Measurements from ENCODE around the gene IL36G. TPM values are rescaled to one million over a fixed set of nuclear protein-coding genes. Genes with fewer than 3 reads are reported as not detected.

IL36G gene
- total RNA-seq, 1 donor from 2014 or later, result not detected

DNA sequence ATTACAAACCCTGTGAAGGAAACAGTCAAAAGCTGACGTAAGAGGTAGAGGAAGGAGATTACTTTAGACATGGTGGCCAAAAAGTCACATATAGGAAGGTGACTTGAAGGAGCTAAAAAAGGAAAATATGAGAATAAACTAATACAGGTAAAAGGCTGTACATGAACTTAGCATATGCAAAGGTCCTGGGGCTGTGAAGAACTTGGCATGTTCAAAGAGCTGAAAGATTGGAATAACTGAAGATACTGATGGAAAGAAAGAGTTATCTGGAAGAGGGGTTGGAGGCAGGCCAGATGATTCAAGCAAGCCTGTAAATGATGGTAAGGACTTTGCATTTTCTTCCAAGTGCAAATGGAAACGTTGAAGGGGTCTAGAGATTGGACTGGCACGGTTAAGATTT lies 40.7 kb downstream of the IL36G start:
- DNase-seq (ENCODE audit: low spot score), result no peak

DNA sequence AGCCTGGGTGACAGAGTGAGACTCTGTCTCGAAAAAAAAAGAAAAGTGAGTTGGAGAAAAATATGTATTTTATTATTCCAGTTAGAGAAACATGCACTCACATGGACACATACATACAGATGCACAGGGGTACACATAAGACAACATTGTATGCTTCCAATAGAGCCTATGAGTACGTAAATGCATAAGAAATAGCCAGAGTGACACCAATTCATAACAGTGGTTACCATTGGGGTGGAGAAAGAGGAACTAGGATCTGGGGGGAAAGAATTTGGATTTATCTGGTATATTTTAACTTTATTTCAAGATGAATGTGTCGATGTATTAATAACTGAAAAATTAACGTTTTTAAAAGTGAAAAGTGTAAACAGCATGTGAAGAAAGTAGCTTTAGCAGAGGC lies 43.5 kb downstream of the IL36G start:
- no peak for DNase-seq (ENCODE audit: low spot score)

DNA sequence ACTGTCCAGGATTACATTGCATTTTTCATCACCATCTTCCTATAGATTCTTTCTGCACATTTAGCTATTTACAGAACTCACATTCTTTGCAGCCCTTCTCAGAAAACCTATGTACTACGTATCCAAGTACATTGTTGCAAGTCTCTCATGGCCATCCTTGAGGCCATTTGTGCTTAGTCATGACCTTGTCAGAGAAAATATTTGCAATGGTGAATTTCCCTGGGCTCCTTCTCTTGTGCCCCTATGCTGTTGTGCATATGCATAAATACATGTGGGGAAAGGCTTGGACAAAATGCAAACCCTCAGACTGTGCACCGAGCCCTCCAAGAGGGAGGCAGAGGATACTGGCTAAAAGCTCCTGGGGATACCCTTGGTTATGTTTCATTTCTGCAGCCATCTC lies 47.0 kb downstream of the IL36G start:
- DNase-seq (ENCODE audit: low spot score), result no peak

DNA sequence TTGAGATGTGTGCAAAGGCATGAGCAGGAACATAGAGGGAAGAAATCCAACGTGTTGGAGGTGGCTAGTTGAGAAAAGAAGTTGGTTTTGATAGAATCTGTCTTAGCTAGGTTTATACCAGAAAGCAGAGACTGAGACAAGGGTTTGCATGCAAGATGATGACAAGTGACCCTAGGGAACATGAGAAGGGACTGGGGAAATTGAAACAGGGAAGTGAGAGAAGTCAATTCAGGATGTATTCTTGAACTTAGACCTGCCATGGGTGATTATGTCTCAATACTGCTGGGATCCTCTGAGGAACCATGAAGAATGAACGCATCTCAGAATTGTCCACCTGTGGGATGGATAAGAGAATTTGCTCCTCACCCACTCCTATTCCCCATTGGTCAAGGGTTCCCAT lies 47.9 kb downstream of the IL36G start:
- DNase-seq (ENCODE audit: low spot score), result no peak

DNA sequence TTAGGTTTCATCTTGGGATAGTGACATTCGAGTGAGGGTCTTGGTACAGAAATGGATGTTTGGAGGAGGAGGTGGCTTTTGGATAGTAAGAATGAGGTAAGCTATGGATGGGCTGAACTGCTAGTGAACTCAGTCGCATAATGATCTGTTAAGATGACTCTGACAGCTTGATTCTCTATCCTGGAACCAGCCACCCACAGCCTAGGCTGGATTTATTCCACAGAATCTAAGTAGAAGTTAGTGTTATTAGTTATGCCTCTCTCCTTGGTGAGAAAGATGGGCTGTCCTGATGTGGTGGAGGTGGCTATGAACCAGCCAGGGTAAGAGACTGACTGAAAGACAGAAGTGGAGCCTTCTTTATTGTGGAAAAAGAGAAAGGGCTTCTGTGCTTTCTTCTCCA lies 49.9 kb downstream of the IL36G start:
- no peak for DNase-seq (ENCODE audit: low spot score)

DNA sequence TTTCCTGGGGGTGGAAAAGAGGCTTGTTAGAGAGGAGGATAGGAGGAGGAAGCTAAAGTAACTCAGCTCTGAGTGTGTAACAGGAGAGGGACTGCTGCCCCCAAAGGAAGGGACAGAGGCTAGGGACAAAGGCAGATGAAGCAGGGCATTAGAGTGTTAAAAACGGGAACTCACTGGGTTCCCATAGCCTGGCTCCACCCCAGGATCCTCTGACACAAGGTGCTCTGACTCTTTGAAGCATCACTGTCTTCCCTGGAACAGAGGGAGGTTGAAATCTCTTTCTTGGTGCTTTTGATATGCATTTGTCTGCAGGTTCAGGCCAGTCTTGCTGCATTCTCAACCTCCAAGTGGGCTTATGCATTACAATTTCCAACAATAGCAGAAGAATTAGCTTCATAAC lies 50.3 kb downstream of the IL36G start:
- no peak for DNase-seq (ENCODE audit: low spot score)

DNA sequence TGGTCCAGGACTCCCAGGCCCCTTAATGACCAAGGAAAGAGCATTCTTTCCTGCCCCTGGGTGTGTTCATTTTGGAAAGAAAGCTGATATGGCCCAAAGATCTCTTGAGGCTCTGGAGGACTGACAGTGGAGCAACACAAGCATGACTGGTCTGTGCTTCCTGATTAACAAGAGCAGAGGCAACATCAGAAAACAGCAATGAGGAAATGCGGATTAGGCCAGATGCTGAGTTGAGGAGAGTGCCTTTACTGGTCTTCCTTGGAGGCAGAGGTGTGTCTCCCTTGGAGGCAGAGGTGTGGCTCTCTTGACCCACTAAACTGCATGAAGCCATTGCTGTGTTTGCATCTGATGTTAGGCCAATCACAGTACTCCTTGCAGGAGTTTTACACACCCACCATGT lies 54.9 kb downstream of the IL36G start:
- no peak for DNase-seq (ENCODE audit: low spot score)

DNA sequence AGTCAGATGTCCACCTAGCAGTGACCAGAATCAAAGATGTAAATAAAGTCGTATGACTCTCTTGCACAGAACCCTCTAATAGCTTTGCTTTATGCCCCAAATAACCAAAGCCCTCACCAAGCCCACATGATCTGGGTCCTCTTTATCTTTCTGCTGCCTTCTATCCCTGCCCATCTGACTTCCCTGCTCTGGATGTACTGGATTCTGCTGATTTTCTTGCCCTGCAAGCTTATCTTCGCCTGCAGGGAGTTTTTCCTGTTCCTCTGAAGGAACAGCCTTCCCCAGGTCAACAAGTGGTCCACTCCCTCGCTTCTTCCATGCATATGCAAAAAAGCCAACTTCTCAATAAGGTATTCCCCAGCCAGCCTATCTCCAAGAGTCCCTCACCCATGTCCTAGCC lies 56.2 kb downstream of the IL36G start:
- DNase-seq (ENCODE audit: low spot score), result no peak

Other genes starting within 250 kb of the IL36G start
- gene CKAP2L, start 213.4 kb upstream of the IL36G start, total RNA-seq (ENCODE audit: insufficient read depth, low replicate concordance), result 4.1 TPM
- gene IL1A, start 193.5 kb upstream of the IL36G start, total RNA-seq (ENCODE audit: insufficient read depth, low replicate concordance), result 1.4 TPM
- gene IL1B, start 141.2 kb upstream of the IL36G start, total RNA-seq (ENCODE audit: insufficient read depth, low replicate concordance), result 3.1 TPM
- not detected for gene IL37, start 66.8 kb upstream of the IL36G start, total RNA-seq (ENCODE audit: insufficient read depth, low replicate concordance)
- not detected for gene IL36A, start 27.5 kb downstream of the IL36G start, total RNA-seq (ENCODE audit: insufficient read depth, low replicate concordance)
- gene IL36B, start 74.9 kb downstream of the IL36G start, total RNA-seq (ENCODE audit: insufficient read depth, low replicate concordance), result 2.4 TPM
- gene IL36RN, start 81.2 kb downstream of the IL36G start, total RNA-seq (ENCODE audit: insufficient read depth, low replicate concordance), result 6.0 TPM
- gene IL1F10, start 90.0 kb downstream of the IL36G start, total RNA-seq (ENCODE audit: insufficient read depth, low replicate concordance), result 0.72 TPM
- gene IL1RN, start 149.6 kb downstream of the IL36G start, total RNA-seq (ENCODE audit: insufficient read depth, low replicate concordance), result 1.2 TPM
- gene PSD4, start 196.0 kb downstream of the IL36G start, total RNA-seq (ENCODE audit: insufficient read depth, low replicate concordance), result 6.5 TPM

Data from umbilical cord (tissue), 2 donors.